GM04503 (cell line): ENCODE results near the gene PDE12.

Source experiments
- DNase-seq: peaks from one replicate; pipeline ENCODE4 v3.0.0-alpha.2; 2012; ENCODE audit warnings: low read depth

The PDE12 gene

GRCh38 chr3:57555738-57556458 lies at the start of gene PDE12:
PDE12 (plus strand) TSS chr3:57556274; CDS start chr3:57556380, 106 bp downstream.
- peak; percentile 71 for DNase-seq

- peak; percentile 9 for DNase-seq
These were observed 43.9 kb upstream of the PDE12 start for GRCh38 chr3:57512166-57512565.

- DNase-seq = no peak
These were observed 37.7 kb upstream of the PDE12 start for GRCh38 chr3:57518276-57518915.

GRCh38 chr3:57530071-57530608 lies 25.9 kb upstream of the PDE12 start:
- no peak for DNase-seq

GRCh38 chr3:57538465-57538864 lies 17.6 kb upstream of the PDE12 start:
- no peak for DNase-seq

- DNase-seq = no peak
These were observed 11.6 kb upstream of the PDE12 start, which contains the start of gene DNAH12 for GRCh38 chr3:57544181-57545125. DNAH12 (minus strand) TSS chr3:57544344; CDS start chr3:57542870, 1,474 bp downstream.

- DNase-seq = no peak
These were observed 10.3 kb upstream of the PDE12 start for GRCh38 chr3:57545636-57546268.

- DNase-seq = no peak
These were observed 9.5 kb upstream of the PDE12 start for GRCh38 chr3:57546616-57547015.

GRCh38 chr3:57555306-57555705 lies 768 bp upstream of the PDE12 start:
- DNase-seq = no peak

- no peak for DNase-seq
These were observed 498 bp downstream of the PDE12 start for GRCh38 chr3:57556459-57557084.

- DNase-seq = no peak
These were observed 1.0 kb downstream of the PDE12 start for GRCh38 chr3:57557085-57557537.

GRCh38 chr3:57559526-57559925 lies 3.5 kb downstream of the PDE12 start:
- no peak for DNase-seq

GRCh38 chr3:57569859-57570450 lies 13.9 kb downstream of the PDE12 start:
- DNase-seq = no peak

GRCh38 chr3:57570878-57571277 lies 14.8 kb downstream of the PDE12 start:
- DNase-seq = no peak

- no peak for DNase-seq
These were observed 16.0 kb downstream of the PDE12 start for GRCh38 chr3:57572096-57572495.

GRCh38 chr3:57575966-57576626 lies 20.0 kb downstream of the PDE12 start:
- DNase-seq = no peak

- DNase-seq = no peak
These were observed 21.7 kb downstream of the PDE12 start for GRCh38 chr3:57577801-57578200.

- DNase-seq = no peak
These were observed 26.5 kb downstream of the PDE12 start for GRCh38 chr3:57582474-57583168.

- DNase-seq = no peak
These were observed 27.5 kb downstream of the PDE12 start for GRCh38 chr3:57583544-57583943.

- no peak for DNase-seq
These were observed 30.7 kb downstream of the PDE12 start for GRCh38 chr3:57586778-57587177.
